Measurements from ENCODE around the gene WNT6.

GRCh38 chr2:218890369-218890768 lies 30.8 kb downstream of the WNT6 start:
- no peak for TF ChIP-seq RNF2 (IDR thresholded peaks at IDR 0.05; ENCODE audit: borderline replicate concordance, low read depth, low read length, missing control alignments, poor library complexity, severe bottlenecking)
- TF ChIP-seq CREB1 (IDR thresholded peaks at IDR 0.05), result no peak
- no peak for TF ChIP-seq BCL11A (IDR thresholded peaks at IDR 0.05; ENCODE audit: low read depth in 2 of 2, low read length in 2 of 2)
- TF ChIP-seq CTCF (IDR thresholded peaks at IDR 0.05; ENCODE audit: control extremely low read depth in 1 of 3, insufficient read depth in 1 of 3, low read depth in 1 of 3, low read length in 3 of 3), result no peak
- no peak for TF ChIP-seq EZH2 (IDR thresholded peaks at IDR 0.05; ENCODE audit: low read depth, low read length, severe bottlenecking)
- no peak for TF ChIP-seq TAF1 (IDR thresholded peaks at IDR 0.05; ENCODE audit: low read depth, low read length)
